ENCODE results near the gene KIF26B.

- no peak for TF ChIP-seq CTCF (IDR thresholded peaks at IDR 0.05)
- no peak for TF ChIP-seq POLR2AphosphoS5 (IDR thresholded peaks at IDR 0.05)
- no peak for TF ChIP-seq EP300 (IDR thresholded peaks at IDR 0.05)
Measured at GRCh38 chr1:245501633-245502032, 346.8 kb downstream of the KIF26B start.

All from stomach (tissue), 4 donors.